Frontal cortex (tissue), 4 donors: Measurements from ENCODE around the gene ZNF728. TPM values are rescaled to one million over a fixed set of nuclear protein-coding genes. Genes with fewer than 3 reads are reported as not detected.
A peak's percentile ranks its signal among the peaks of the same experiment; 100 is the strongest.
"Not testable (repeated sequence)": the region's sequence is repeated elsewhere in the genome, so short reads cannot be mapped to it uniquely, and the experiment has no call there.

Experiments
- DNase-seq, 2 donors: peaks; one replicate each; pipeline ENCODE4 v3.0.0; 2012; ENCODE audit warnings: low spot score in 2 of 2
- FAIRE-seq: peaks from 2 replicates; lab custom pipeline; 2012; peaks lifted over from hg19 to GRCh38; lab: Jason Lieb, UNC
- small RNA-seq: library from RNA; depleted of rRNA; stranded (forward); fragments of <200 nt; gene quantifications from one replicate; pipeline ENCODE3, GENCODE V24; 2014
- total RNA-seq: library from RNA; depleted of rRNA; stranded (reverse); fragments of >200 nt; gene quantifications from one replicate; pipeline ENCODE4 v1.2.3, GENCODE V29; 2014
- donor health status: control.
- donor health status: control.
- donor health status: control.

Gene ZNF728
- 0.41 TPM for total RNA-seq

DNA sequence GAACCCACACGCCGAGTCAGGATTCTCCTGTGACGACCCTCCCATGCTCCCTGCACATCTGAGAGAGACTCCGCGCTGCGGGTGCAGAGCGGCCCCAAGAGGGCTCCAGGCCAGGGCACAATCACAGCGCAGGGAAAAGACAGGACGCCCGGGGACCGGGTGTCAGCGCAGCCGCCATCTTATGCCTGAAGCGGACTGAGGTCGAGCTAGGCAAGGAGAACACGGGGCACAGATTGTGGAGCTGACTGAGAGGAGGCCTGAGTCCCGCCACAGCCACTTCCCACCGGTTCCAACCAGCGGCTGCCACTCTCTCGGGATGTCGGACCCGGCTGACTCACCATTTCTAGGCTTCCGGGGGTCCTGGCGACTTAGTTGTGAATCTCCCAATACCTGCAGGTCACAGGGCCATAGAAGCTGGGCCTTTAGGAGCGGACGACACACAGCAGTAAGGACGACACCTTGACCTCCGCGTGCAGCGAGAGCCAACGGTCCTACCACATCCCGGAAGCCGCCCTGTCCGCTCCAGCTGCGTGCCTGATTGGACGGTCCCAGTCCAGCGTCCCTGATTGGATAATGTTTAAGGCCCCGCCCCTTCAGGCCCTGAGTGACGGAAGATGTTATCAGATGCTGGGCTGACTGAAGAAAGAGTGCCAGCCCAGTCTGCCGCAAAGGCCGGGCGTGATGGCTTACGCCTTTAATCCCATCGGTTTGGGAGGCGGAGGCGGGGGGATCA lies at the start of gene ZNF728:
TSS of gene ZNF728 (minus strand) at position 487 of the 733 bp plus-strand sequence. CDS start at position 341, 146 bp downstream.
- DNase-seq, result peak; percentile 3 to 25
- FAIRE-seq, result no peak

DNA sequence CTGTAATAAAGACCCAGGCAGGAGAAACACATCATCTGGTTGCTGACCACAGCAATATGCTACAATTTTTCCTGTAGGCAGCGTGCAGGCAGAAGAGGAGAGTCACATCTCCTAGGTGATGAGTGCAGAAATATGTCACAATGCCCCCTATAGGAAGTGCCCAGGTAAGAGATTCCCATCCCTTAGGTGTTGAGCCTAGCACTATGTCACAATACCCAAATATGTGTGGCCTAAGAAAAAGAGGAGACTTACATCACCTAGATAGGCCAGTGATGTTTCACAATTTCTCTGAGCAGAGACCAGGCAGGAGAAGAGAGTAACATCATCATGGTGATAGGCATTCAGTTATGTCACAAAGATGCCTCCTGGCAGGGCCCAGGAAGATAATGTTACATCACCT lies 49.4 kb upstream of the ZNF728 start:
- DNase-seq, result no peak
- FAIRE-seq, result no peak

GRCh38 chr19:23049256-23049655 lies 46.3 kb upstream of the ZNF728 start:
- no peak for FAIRE-seq

GRCh38 chr19:23046743-23047142 lies 43.8 kb upstream of the ZNF728 start:
- DNase-seq (no peak), FAIRE-seq (no peak)

More at GRCh38 chr19:23049256-23049655, 46.3 kb upstream of the ZNF728 start:
- DNase-seq, result no peak

DNA sequence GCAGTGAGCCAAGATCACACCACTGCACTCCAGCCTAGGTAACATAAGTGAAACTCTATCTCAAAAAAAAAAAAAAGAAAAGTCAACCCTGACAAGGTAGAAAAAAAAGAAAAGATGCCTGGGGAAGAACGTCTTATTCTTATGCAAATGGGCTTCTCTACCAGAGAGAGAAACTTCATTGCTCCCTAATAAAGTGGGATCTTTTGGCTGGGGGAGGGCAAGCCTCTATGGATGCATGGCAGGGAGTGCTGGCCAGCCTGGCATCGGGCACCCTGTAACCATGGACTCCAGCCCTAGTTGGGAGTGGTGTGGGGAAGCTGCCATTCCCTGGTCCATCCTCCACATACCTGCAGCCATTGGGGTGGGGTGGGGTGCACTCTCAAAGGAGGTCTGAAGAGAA lies 30.7 kb upstream of the ZNF728 start:
- DNase-seq, result no peak
- FAIRE-seq, result no peak

DNA sequence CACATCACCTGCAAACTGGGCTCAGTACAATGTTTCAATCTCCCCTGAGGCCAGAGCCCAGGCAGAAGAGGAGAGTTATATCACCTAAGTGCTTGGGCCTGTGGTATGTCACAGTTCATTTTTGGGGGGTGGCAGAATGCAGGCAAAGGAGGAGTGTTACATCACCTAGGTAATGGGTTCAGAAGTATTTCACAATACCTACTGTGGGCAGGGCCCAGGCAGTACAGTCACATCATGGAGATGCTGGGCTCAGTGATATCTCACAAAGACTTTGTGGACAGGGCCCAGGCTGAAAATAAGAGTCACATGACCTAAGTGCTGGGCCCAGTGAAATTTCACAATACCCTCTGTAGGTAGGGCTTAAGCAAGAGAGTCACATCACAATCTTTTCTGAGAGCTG lies 12.7 kb upstream of the ZNF728 start:
- no peak for FAIRE-seq

GRCh38 chr19:22994957-22995356 lies 8.0 kb downstream of the ZNF728 start:
- not testable (repeated sequence) for FAIRE-seq, DNase-seq

More for the DNA sequence above, 12.7 kb upstream of the ZNF728 start:
- DNase-seq, result no peak

- no peak for DNase-seq
- FAIRE-seq, result no peak
These were observed 26.7 kb downstream of the ZNF728 start for GRCh38 chr19:22976248-22976647.

DNA sequence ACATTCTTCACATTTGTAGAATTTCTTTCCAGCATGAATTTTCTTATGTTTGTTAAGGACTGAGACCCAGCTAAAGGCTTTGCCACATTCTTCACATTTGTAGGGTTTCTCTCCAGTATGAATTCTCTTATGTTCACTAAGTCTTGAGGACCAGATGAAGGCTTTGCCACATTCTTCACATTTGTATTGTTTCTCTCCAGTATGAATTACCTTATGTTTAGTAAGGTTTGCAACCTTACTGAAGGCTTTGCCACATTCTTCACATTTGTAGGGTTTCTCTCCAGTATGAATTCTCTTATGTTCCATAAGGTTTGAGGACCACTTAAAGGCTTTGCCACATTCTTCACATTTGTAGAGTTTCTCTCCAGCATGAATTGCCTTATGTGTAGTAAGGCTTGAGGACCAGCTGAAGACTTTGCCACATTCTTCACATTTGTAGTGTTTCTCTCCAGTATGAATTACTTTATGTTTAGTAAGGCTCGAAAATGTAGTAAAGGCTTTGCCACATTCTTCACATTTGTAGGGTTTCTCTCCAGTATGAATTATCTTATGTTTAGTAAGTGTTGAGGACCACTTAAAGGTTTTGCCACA lies 27.3 kb downstream of the ZNF728 start:
- DNase-seq, FAIRE-seq: not testable (repeated sequence)

GRCh38 chr19:22945560-22945959 lies 57.4 kb downstream of the ZNF728 start:
- no peak for DNase-seq

DNA sequence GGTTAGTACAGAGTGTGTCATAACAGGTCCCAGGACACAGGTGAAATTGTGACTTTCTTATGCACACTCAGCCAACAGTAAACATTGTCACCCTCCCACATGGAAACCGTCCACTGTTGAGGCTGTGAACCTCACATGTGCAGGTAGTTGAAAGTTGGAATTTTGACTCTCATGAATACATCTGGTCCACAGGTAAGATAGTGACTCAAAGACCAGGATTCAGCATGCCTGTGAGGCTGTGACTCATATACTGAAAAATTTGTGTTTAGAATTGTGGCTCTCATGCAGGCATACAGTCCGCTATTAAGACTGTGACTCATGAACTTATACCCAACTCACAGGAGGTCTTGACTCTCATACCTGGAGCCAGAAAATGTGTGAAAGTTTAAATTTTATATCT lies 67.8 kb downstream of the ZNF728 start:
- DNase-seq (no peak), FAIRE-seq (no peak)

More at GRCh38 chr19:22945560-22945959, 57.4 kb downstream of the ZNF728 start:
- no peak for FAIRE-seq

- not testable (repeated sequence) for FAIRE-seq
These were observed 75.4 kb downstream of the ZNF728 start for GRCh38 chr19:22927576-22927975.

GRCh38 chr19:22925181-22925580 lies 77.8 kb downstream of the ZNF728 start:
- FAIRE-seq, DNase-seq: not testable (repeated sequence)

More at GRCh38 chr19:22927576-22927975, 75.4 kb downstream of the ZNF728 start:
- DNase-seq, result not testable (repeated sequence)

Small RNA genes within 50 kb of the gene (small RNA-seq; reads per million reads assigned to genes)
- gene AC022145.2, result not detected

Other genes starting within 250 kb of the ZNF728 start
- gene ZNF99, start 219.0 kb downstream of the ZNF728 start, total RNA-seq, result 0.41 TPM
- gene ZNF723, start 170.9 kb downstream of the ZNF728 start, total RNA-seq, result not detected
- gene ZNF730, start 113.8 kb upstream of the ZNF728 start, total RNA-seq, result 25.3 TPM
- 24.1 TPM for gene ZNF724, start 247.2 kb upstream of the ZNF728 start, total RNA-seq